Immature natural killer cell (primary cell): ENCODE results near the gene MAMDC4. TPM values are rescaled to one million over a fixed set of nuclear protein-coding genes. Genes with fewer than 3 reads are reported as not detected.

Source experiments
- DNase-seq, 3 donors: peaks; one replicate each; pipeline ENCODE4 v3.0.0; 2022; ENCODE audit warnings: mixed read lengths in 1 of 3
- H3K27ac Mint-ChIP-seq, 6 donors: one replicate each; pipeline ENCODE4 v1.8.0; 2020; ENCODE audit warnings: mixed read lengths in 6 of 6, mild to moderate bottlenecking in 5 of 6, inconsistent platforms in 4 of 6, moderate library complexity in 3 of 6
- H3K27me3 Mint-ChIP-seq, 3 donors: one replicate each; pipeline ENCODE4 v1.8.0; 2020 to 2021; ENCODE audit warnings: low read depth in 3 of 3, mild to moderate bottlenecking in 3 of 3, mixed read lengths in 3 of 3, moderate library complexity in 3 of 3, inconsistent platforms in 1 of 3
- H3K36me3 Mint-ChIP-seq, 3 donors: one replicate each; pipeline ENCODE4 v1.8.0; 2020; ENCODE audit warnings: mixed read lengths in 3 of 3, inconsistent platforms in 2 of 3, mild to moderate bottlenecking in 2 of 3
- H3K4me1 Mint-ChIP-seq, 2 donors: one replicate each; pipeline ENCODE4 v1.8.0; 2020; ENCODE audit warnings: inconsistent platforms in 2 of 2, mild to moderate bottlenecking in 2 of 2, mixed read lengths in 2 of 2, moderate library complexity in 1 of 2
- H3K4me3 Mint-ChIP-seq, 5 donors: one replicate each; pipeline ENCODE4 v1.8.0; 2020; ENCODE audit warnings: mild to moderate bottlenecking in 5 of 5, mixed read lengths in 5 of 5, inconsistent platforms in 3 of 5, moderate library complexity in 3 of 5
- H3K9me3 Mint-ChIP-seq, 6 donors: one replicate each; pipeline ENCODE4 v1.8.0; 2020; ENCODE audit warnings: mild to moderate bottlenecking in 6 of 6, mixed read lengths in 6 of 6, inconsistent platforms in 4 of 6, moderate library complexity in 3 of 6
- polyA plus RNA-seq, 3 donors: library from polyadenylated mRNA; unstranded; fragments of 300-500 nt; fragmentation: Illumina TruSeq; gene quantifications; one replicate each; pipeline ENCODE4 v1.2.3, GENCODE V29; 2021

The MAMDC4 gene
- polyA plus RNA-seq, 3 donors from 2014 or later = 0.19 TPM; not detected in 2

GRCh38 chr9:136853596-136854112, 1.5 kb downstream of the MAMDC4 start:
- Mint-ChIP-seq H3K9me3 (no peaks in the 10 kb centered on the region), H3K27me3 (peaks cover 6 to 13% (median 13%) of the 10 kb centered on the region in 3 donors), H3K36me3 (no peaks in the 10 kb centered on the region), H3K27ac (no peak overlapping the region), H3K4me3 (no peak overlapping the region), H3K4me1 (peaks cover 0 to 6% of the 10 kb centered on the region in 2 donors)
- DNase-seq = no peak

DNA sequence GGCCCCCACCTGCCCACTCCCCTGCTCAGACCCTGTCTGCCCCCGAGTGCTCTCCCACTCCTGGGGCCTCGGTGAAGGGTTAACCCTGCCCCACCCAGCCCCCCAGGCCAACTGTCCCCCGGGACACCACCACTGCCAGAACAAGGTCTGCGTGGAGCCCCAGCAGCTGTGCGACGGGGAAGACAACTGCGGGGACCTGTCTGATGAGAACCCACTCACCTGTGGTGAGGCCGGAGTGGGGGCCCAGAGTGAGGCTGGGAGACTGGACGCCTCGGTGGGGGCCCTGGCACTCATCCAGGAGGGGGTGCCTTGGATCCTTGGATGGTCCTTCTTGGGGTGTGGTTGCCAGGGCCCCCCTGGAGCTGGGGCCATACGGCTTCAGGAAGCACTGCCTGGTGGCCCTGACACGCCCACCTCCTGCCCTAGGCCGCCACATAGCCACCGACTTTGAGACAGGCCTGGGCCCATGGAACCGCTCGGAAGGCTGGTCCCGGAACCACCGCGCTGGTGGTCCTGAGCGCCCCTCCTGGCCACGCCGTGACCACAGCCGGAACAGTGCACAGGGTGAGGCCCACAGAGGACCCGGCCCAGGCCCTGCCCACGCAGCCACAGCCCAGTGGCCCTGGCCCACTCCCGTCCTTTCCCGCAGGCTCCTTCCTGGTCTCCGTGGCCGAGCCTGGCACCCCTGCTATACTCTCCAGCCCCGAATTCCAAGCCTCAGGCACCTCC, 2.1 kb downstream of the MAMDC4 start:
- no peak overlapping the region for H3K4me3 Mint-ChIP-seq
- H3K27ac Mint-ChIP-seq = no peak overlapping the region
- peaks cover 0 to 4% of the 10 kb centered on the region in 2 donors for H3K4me1 Mint-ChIP-seq
- no peaks in the 10 kb centered on the region for H3K9me3 Mint-ChIP-seq
- H3K27me3 Mint-ChIP-seq = peaks cover 2 to 9% (median 8%) of the 10 kb centered on the region in 3 donors
- no peaks in the 10 kb centered on the region for H3K36me3 Mint-ChIP-seq
- no peak for DNase-seq

GRCh38 chr9:136854842-136855460, 2.8 kb downstream of the MAMDC4 start:
- H3K27ac Mint-ChIP-seq = no peak overlapping the region
- DNase-seq = no peak
- no peaks in the 10 kb centered on the region for H3K36me3 Mint-ChIP-seq
- H3K4me1 Mint-ChIP-seq = peaks cover 0 to 2% of the 10 kb centered on the region in 2 donors
- H3K4me3 Mint-ChIP-seq = no peak overlapping the region
- no peaks in the 10 kb centered on the region for H3K9me3 Mint-ChIP-seq
- peaks cover 0 to 7% (median 7%) of the 10 kb centered on the region in 3 donors for H3K27me3 Mint-ChIP-seq

DNA sequence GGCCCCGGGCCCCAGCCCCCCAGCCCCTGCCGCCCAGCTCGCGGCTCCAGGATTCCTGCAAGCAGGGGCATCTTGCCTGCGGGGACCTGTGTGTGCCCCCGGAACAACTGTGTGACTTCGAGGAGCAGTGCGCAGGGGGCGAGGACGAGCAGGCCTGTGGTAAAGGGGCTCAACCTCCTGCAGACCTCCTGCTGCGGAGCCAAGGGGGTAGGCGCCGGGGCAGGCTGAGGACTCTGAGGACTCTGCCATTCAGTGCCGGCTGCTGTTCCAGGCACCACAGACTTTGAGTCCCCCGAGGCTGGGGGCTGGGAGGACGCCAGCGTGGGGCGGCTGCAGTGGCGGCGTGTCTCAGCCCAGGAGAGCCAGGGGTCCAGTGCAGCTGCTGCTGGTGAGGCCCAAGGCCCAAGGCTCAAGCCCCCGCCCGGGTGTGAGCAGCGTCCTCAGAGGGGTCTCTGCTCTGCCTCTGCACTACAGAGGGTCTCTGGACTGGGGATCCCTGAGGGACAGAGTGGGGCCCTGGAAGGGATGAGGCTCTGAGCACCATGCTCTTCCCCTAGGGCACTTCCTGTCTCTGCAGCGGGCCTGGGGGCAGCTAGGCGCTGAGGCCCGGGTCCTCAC, 3.4 kb downstream of the MAMDC4 start:
- H3K27ac Mint-ChIP-seq = no peak overlapping the region
- no peak for DNase-seq
- no peaks in the 10 kb centered on the region for H3K36me3 Mint-ChIP-seq
- no peak overlapping the region for H3K4me3 Mint-ChIP-seq
- H3K4me1 Mint-ChIP-seq = peaks cover 0 to 3% of the 10 kb centered on the region in 2 donors
- no peaks in the 10 kb centered on the region for H3K9me3 Mint-ChIP-seq
- peaks cover 0 to 7% (median 4%) of the 10 kb centered on the region in 3 donors for H3K27me3 Mint-ChIP-seq

DNA sequence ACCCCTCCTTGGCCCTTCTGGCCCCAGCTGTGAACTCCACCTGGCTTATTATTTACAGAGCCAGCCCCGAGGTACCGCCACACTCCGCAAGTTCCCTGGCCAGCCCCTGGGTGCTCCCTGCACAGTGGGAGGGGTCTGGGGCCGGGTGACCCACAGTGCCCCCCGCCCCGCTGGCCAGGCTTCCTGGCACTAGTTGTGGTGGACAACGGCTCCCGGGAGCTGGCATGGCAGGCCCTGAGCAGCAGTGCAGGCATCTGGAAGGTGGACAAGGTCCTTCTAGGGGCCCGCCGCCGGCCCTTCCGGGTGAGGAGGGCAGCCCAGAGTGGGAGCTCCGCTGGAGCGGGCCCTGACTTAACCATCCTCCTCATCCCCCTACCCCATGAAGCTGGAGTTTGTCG, 3.9 kb downstream of the MAMDC4 start:
- Mint-ChIP-seq H3K27me3 (peaks cover 0 to 7% (median 4%) of the 10 kb centered on the region in 3 donors), H3K4me3 (no peak overlapping the region), H3K27ac (no peak overlapping the region), H3K4me1 (peaks cover 0 to 3% of the 10 kb centered on the region in 2 donors), H3K9me3 (no peaks in the 10 kb centered on the region), H3K36me3 (no peaks in the 10 kb centered on the region)
- no peak for DNase-seq

DNA sequence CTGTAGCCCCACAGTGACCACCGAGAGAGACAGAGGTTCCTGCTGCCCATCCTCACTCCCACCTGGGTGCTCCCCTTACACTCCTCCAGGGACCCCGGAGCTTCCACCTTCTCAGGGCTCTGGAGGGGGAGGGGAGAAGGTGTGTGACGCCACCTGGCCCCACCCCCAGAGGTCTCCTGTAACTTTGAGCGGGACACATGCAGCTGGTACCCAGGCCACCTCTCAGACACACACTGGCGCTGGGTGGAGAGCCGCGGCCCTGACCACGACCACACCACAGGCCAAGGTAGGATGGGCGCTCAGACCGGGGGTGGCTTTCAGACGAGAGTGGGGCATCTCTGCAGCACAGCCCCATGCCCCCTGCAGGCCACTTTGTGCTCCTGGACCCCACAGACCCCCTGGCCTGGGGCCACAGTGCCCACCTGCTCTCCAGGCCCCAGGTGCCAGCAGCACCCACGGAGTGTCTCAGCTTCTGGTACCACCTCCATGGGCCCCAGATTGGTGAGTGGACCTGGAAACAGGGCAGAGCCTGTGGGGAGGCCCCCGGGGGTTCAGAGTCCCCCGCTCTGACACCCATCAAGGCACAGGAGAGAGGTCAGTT, 4.5 kb downstream of the MAMDC4 start:
- no peaks in the 10 kb centered on the region for H3K36me3 Mint-ChIP-seq
- H3K9me3 Mint-ChIP-seq = no peaks in the 10 kb centered on the region
- peaks cover 0 to 7% (median 4%) of the 10 kb centered on the region in 3 donors for H3K27me3 Mint-ChIP-seq
- peaks cover 0 to 3% of the 10 kb centered on the region in 2 donors for H3K4me1 Mint-ChIP-seq
- no peak overlapping the region for H3K27ac Mint-ChIP-seq
- H3K4me3 Mint-ChIP-seq = no peak overlapping the region
- DNase-seq = no peak

- Mint-ChIP-seq H3K4me3 (no peak overlapping the region), H3K27me3 (peaks cover 0 to 8% (median 7%) of the 10 kb centered on the region in 3 donors), H3K4me1 (peaks cover 0 to 3% of the 10 kb centered on the region in 2 donors), H3K36me3 (no peaks in the 10 kb centered on the region), H3K27ac (no peak overlapping the region), H3K9me3 (no peaks in the 10 kb centered on the region)
- DNase-seq = no peak
These were observed 5.0 kb downstream of the MAMDC4 start for GRCh38 chr9:136857166-136857565.

GRCh38 chr9:136857581-136858412, 5.7 kb downstream of the MAMDC4 start:
- Mint-ChIP-seq H3K9me3 (no peaks in the 10 kb centered on the region), H3K4me3 (no peak overlapping the region), H3K27ac (no peak overlapping the region), H3K4me1 (peaks cover 0 to 3% of the 10 kb centered on the region in 2 donors), H3K27me3 (peaks cover 0 to 10% (median 8%) of the 10 kb centered on the region in 3 donors), H3K36me3 (no peaks in the 10 kb centered on the region)
- no peak for DNase-seq

- no peak for DNase-seq
- Mint-ChIP-seq H3K9me3 (no peaks in the 10 kb centered on the region), H3K4me3 (no peak overlapping the region), H3K27me3 (peaks cover 0 to 10% (median 8%) of the 10 kb centered on the region in 3 donors), H3K4me1 (peaks cover 3 to 4% of the 10 kb centered on the region in 2 donors), H3K36me3 (no peaks in the 10 kb centered on the region), H3K27ac (no peak overlapping the region)
These were observed 6.3 kb downstream of the MAMDC4 start for GRCh38 chr9:136858452-136858843.

DNA sequence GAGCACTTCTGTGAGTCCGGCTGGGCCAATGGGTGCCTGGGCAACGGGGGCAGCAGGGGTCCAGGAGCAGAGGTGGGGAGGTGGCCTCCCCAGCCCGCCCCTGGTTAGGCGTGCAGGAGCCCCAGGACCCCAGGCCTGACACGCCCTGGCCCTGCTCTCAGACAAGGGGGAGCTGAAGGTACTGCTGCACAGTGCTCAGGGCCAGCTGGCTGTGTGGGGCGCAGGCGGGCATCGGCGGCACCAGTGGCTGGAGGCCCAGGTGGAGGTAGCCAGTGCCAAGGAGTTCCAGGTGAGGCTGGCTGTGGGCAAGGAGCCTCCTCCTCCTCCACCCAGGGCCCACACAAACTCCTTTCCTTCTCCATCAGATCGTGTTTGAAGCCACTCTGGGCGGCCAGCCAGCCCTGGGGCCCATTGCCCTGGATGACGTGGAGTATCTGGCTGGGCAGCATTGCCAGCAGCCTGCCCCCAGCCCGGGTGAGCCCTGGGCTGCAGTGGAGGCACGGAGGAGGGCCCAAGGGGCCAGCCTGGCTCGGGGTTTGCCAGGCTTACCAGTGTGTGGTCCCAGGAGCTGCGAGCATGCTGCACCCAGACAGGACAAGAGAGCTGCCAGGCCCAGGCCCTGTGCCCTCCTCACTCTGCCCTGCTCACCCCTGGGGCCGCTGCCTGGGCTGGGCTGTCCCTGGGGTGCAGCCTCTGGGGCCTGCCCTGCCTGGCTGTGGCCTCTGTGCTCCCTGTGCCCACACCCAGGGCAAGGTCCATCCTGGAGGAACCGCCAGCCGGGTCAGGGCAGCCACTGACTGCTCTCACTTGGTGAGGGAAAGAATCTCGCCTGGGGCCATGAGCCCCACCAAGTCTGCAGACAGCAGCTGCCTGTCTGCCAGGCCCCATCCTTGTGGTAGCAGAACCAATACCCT, 7.0 kb downstream of the MAMDC4 start:
- Mint-ChIP-seq H3K27ac (no peak overlapping the region), H3K4me3 (no peak overlapping the region), H3K9me3 (no peaks in the 10 kb centered on the region), H3K27me3 (peaks cover 0 to 10% (median 8%) of the 10 kb centered on the region in 3 donors), H3K36me3 (peaks cover 3 to 4% (median 3%) of the 10 kb centered on the region in 3 donors), H3K4me1 (peaks cover 10% of the 10 kb centered on the region in 2 donors)
- DNase-seq = no peak

GRCh38 chr9:136860529-136860928, 8.4 kb downstream of the MAMDC4 start:
- Mint-ChIP-seq H3K36me3 (peaks cover 3 to 4% (median 3%) of the 10 kb centered on the region in 3 donors), H3K9me3 (no peaks in the 10 kb centered on the region), H3K27ac (peak overlapping the region in 3 of 6 donors; percentile 13 to 58 (median 57)), H3K27me3 (peaks cover 0 to 10% (median 8%) of the 10 kb centered on the region in 3 donors), H3K4me1 (peaks cover 20 to 21% of the 10 kb centered on the region in 2 donors), H3K4me3 (no peak overlapping the region)
- no peak for DNase-seq
